NCI-H510A (cell line): ENCODE measurements around the gene APLP2.
"Not testable (repeated sequence)": the region's sequence is repeated elsewhere in the genome, so short reads cannot be mapped to it uniquely, and the experiment has no call there.

Source experiments
- DNase-seq: peaks from one replicate; lab custom pipeline; 2025; lab: John Stamatoyannopoulos, UW

Gene APLP2

DNA sequence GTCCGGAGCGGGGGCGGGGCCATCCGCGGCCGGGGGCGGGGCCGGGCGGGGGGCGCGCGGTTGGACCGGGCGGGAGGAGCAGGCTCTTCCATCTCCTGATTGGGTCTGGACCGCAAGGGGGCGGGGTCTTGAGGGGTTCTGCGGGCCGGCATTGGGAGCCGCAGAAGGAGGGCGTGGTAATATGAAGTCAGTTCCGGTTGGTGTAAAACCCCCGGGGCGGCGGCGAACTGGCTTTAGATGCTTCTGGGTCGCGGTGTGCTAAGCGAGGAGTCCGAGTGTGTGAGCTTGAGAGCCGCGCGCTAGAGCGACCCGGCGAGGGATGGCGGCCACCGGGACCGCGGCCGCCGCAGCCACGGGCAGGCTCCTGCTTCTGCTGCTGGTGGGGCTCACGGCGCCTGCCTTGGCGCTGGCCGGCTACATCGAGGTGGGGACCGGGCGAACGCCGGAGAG, at the start of gene APLP2:
TSS of gene APLP2 (plus strand) at position 236 of the 450 bp plus-strand sequence. CDS start at position 320, 84 bp downstream.
- peak; percentile 97 for DNase-seq

GRCh38 chr11:130020323-130020722, 49.4 kb upstream of the APLP2 start:
- no peak for DNase-seq

DNA sequence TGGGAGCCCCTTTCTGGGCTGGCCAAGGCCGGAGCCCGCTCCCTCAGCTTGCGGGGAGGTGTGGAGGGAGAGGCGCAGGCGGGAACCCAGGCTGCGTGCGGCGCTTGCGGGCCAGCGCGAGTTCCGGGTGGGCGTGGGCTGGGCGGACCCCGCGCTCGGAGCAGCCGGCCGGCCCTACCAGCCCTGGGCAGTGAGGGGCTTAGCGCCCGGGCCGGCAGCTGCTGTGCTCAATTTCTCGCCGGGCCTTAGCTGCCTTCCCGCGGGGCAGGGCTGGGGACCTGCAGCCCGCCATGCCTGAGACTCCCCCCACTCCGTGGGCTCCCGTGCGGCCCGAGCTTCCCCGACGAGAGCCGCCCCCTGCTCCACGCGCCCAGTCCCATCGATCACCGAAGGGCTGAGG, 48.1 kb upstream of the APLP2 start:
- not testable (repeated sequence) for DNase-seq

GRCh38 chr11:130022799-130023198, 46.9 kb upstream of the APLP2 start:
- no peak for DNase-seq

DNA sequence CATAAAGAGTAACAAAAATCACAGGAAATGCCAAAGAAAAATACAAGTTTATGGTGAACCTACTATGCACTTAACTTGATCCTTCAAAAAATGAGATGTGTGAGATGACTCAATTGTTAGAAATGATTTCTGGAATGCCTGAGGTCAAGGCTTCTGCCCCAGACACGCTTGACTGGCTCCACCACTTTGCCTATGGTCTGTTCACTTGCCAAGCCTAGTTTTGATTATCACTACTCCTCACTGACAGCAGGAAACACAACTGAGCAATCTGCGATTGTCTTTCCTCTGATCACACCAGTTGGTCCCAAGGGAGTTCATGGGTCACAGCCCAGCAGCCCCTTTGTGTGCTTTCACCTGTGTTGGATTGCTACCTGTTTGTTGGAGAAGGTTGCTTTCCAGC, 46.5 kb upstream of the APLP2 start:
- no peak for DNase-seq

- no peak for DNase-seq
Observed at GRCh38 chr11:130024361-130024760, 45.3 kb upstream of the APLP2 start.

- DNase-seq = no peak
Observed at GRCh38 chr11:130025371-130025770, 44.3 kb upstream of the APLP2 start.

DNA sequence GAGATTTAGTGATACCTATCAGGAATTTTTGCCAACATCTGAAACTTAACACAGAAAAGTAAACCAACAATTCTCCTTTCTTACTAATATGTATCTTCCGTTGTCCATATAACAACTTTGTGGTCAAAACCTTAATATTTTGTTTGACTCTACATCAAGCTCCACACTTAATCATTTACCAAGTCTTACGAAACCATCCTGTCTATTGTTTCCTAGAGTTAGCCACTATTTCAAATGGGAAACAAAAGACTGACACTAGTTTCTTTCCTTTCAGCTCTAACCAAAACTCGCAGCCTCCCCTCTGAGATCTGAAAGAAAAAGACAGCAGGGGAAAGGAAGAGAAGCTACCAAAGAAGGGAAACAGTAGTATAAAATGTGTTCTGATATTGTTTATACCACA, 40.6 kb upstream of the APLP2 start:
- no peak for DNase-seq

DNA sequence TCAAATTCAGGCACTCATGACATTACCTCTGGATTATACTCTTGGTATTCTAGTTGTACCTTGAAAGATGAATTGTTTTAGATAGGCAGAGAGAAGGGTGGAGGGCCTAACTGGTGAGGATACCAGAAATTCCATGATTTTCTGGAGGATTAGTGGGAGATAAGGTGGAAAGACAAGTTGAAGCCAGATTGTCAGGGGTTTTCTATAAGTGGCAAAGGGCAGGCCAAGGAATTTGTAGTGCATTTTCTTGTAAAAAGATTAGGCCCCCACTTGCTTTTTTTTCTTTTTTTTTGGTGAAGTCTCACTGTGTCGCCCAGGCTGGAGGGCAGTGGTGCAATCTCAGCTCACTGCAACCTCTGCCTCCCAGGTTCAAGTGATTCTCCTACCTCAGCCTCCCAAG, 38.6 kb upstream of the APLP2 start:
- no peak for DNase-seq

DNA sequence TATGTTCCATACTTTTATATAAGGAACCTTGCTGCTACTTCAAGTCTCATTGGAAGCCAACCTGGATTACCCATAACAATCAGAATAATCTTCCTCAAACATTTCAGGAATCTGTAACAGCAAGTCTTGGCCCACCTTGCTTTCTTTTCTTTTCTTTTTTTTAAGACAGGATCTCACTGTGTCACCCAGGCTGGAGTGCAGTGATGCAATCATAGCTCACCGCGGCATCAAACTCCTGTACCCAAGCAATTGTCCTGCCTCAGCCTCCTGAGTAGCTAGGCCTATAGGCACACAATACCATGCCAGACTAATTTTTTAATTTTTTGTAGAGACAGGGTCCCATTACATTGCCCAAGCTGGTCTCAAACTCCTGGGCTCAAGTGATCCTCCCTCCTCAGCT, 37.7 kb upstream of the APLP2 start:
- no peak for DNase-seq

GRCh38 chr11:130032931-130033330, 36.8 kb upstream of the APLP2 start:
- DNase-seq = no peak

- no peak for DNase-seq
Observed at GRCh38 chr11:130034236-130034635, 35.5 kb upstream of the APLP2 start.

- DNase-seq = no peak
Observed at GRCh38 chr11:130037058-130037457, 32.6 kb upstream of the APLP2 start.

- no peak for DNase-seq
Observed at GRCh38 chr11:130037881-130038585, 31.7 kb upstream of the APLP2 start.

GRCh38 chr11:130040281-130040940, 29.3 kb upstream of the APLP2 start:
- no peak for DNase-seq

GRCh38 chr11:130042093-130042591, 27.6 kb upstream of the APLP2 start:
- DNase-seq = peak; percentile 72

DNA sequence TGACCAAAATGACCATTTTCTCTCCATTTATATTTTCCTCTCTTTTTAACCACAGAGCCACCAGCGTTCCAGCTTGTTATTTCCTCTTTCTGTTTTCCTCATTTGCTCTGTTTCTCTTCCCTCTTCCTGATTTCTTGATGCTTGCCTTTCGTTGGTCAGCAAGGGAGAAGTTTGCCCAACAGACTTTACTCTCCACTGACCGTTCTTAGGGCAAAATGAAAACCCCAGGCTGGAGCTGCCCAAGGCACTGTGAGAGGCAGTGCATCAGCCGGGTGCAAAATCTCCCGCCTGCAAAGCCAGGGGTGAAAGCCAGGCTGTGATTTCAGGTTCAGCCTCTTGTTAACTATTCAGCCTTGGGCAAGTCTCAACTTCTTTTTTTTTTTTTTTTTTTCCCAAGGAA, 26.1 kb upstream of the APLP2 start:
- no peak for DNase-seq

- no peak for DNase-seq
Observed at GRCh38 chr11:130047141-130047540, 22.6 kb upstream of the APLP2 start.

DNA sequence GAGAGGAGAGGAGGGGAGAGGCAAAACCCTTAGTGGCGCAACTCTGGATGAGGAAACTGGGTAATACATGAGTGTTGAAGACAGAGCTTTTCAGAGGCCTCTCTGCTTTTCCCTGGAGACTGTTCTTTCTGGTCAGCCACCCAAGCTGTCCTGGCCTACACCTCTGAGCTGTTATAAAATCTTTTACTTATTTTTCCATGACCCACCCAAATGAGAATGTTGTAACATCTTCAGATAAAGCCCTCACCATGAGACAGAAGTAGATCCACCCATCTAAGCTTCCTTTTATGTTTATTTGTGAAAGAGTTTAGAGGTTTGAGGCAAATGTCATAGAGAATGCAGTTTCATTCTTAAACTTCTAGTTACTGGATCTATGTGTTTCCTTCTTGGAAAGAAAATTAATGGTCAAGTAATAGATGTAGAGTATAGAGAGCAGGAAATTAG, 20.3 kb upstream of the APLP2 start:
- no peak for DNase-seq

DNA sequence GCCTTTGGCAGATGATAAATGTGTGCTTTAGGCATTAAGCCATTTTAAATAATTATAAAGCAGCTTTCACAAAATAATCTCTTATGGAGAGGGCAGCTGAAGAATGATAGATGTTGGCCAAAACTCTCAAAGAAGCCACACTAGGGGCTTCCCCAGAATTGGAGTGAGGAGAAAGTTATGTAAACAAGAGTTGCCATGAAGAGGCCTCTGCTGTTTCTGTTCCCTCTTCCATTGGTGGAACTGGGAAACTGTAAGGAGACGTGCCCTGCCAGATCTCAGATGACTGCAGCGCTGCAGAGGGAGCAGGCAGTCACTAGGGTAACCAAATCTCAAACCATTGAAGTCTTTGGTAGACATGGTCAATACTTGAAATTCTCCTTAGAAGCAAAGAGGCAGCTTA, 19.4 kb upstream of the APLP2 start:
- DNase-seq = no peak

DNA sequence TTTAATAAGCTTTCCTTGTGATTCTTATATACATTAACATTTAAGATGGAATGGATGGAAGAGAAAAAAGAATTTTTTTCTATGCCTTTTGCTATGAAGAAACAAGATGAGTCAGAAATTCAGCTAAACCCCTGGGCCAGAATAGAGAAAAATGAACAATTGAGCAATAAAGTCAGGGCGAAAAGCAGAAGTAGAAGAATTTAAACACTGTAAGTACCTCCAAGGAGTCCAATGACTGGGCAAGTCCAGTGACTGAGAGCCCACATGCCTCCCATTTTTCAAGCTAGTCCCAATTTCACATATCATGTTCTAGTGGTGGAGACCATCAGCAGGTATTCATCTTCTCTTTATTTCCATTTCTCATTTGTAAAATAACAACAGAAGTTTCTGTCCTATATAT, 18.6 kb upstream of the APLP2 start:
- DNase-seq = no peak

DNA sequence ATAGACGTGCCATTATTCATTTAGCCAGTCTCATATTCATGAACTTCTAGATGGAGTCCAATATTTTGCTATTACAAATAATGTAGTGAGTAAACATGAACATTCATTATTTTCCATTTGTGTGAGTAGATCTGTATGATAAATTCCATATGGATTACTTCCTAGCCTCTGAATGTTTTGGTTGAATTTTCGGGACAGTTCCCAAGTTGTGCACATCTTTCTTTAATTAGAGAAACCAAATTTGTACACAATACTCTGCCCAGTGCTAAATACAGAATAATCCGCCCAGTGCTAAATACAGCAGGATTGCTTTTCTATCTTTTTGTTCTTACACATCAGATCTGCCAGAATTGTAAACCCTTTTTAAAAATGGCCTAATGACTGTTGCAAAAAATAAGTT, 17.1 kb upstream of the APLP2 start:
- no peak for DNase-seq

- no peak for DNase-seq
Observed at GRCh38 chr11:130054966-130055365, 14.7 kb upstream of the APLP2 start.
